GM04503 (cell line): ENCODE results near the gene GPR132.
"Not testable (repeated sequence)": the region's sequence is repeated elsewhere in the genome, so short reads cannot be mapped to it uniquely, and the experiment has no call there.

Experiments
- DNase-seq: peaks from one replicate; pipeline ENCODE4 v3.0.0-alpha.2; 2012; ENCODE audit warnings: low read depth

The GPR132 gene

GRCh38 chr14:105091054-105091516, 25.9 kb upstream of the GPR132 start:
- no peak for DNase-seq

DNA sequence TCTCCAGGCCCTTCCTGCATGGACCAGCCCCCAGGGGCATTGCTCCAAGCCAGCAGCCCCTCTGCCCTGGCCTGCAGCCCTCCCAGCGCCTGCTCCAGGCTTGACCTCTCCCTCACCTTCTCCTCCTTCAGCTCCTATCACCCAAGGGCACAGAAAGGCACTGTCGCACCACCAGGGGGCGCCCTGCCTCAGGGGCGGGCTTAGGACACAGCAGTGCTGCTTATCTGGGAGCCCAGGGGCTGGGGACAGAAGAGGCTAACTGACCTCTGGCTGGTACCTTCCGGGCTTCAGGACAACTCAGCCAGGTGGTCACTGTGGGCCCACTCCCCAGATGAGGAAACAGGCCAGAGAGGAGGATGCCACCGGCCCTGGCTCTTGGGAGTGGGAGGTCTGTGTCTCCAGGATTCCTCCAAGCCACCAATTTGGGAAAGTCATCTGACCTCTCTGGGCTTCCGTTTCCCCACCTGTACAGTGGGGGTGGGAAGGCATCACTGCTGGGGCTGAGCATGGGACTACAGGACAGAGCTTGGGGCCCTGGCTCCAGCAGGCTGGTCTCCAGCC, 25.3 kb upstream of the GPR132 start:
- DNase-seq: no peak

- no peak for DNase-seq
These were observed 24.7 kb upstream of the GPR132 start for GRCh38 chr14:105089746-105090492.

DNA sequence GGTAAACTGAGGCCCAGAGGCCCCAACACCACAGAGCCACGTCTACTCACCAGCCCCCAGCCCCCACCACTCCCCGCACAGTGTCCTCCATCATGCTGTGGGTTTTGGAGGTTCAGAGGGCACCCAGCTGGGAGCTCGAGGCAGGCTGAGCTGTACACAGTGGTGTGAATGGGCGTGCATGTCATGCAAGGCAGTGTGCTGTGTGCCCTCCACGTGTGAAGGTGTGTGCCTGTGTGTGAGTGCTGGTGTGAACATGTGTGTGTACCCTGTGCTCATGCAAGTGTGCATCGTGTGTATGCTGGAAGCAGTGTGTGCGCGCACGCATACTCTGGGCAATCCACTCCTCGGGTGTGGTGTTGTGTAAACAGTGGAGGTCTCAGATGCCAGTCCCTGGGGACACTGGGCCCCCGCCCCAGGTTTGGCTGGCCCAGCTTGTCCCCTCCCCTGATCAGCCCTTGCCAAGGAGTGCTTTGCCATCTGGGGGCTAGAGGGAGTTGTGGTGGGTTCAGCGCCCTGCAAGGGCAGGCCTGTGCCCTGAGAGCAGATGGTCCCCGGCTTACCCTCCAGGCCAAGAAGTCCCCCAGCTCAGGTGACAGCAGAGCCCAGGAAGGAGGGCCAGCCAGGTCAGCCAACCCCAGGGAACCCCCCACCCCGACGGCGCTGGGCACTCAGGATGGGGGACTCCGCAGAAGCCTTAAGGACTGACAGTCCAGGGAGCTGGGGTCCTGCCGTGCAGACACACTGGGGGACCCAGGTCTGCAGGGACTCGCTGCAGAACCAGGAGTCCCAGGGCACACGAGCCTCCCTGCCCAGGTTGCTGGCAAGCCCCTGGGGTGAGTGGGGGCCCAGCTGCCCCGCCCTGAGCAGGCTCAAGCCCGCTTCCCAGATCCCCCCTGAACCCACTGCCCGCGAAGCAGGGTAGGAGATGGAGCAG, 23.8 kb upstream of the GPR132 start:
- DNase-seq: no peak

DNA sequence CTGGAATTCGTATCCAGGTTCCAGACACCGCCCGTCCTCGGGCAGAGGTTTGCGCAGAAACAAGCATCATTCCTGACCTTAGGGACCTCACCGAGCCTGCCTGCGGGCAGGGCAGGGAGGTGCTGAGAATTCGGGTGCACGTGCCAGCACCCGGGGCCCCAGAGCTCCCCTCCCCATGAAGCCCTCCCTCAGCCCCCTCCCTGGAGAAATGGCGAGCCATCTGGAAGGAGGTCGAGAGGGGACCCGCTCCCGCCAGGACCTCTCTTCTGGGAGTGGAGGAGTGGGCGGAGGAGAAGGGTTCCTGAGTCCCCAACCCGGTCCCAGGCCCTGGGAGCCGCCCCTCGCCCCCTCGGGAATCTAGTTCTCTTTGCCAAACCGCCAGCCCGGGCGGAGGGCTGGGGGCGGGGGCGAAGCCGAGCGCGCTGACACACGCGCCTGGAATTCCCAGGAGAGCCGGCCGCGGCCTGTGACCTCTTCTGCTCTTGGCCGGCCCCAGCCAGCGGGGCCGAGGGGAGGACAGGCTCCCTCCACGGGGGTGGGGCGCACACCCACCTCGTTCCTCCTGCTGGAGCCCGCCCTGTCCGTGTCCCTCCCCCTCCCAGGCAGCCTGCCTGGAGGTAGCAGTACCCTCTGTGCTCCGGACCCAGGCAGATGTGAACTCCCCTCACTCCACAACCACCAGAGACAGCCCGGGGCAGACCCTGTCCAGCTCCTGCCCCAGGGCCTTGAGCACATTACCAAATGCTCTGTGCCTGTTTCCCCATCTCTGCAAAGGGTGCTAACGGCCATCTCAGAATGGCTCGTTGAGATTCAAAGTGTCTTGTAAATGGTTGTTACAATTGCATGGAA, 23.0 kb upstream of the GPR132 start:
- no peak for DNase-seq

DNA sequence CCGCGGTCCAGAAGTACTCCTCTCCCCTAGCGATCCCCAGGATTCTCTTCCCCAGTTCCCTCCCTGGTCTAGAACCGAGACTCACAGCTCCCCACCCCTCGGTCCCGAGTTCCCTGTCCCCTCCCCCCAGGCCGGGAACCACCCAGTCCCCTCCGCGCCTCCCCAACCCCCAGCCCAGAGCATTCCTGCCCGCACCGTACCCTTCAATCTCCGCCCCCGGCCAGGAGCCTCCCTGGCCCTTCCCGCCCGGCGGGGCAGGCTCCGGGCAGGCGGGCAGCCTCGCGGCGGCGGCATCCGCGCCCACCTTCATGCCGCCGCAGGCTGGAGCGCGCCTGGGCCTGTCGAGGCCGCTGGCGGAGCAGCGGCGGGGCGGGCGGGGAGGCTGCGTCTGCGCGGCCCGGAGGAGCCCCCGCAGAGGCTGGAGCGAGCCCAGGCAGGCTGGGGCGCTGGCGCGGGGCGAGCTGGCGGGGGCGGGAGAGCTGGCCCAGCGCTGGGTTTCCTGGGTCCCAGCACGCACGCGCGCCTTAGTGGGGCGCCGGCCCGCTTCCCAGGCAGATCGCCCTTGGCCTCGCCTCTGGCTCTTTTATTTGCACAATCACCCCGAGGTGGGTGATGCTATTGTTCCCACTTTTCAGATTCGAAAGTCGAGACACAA, 22.2 kb upstream of the GPR132 start:
- DNase-seq: no peak

DNA sequence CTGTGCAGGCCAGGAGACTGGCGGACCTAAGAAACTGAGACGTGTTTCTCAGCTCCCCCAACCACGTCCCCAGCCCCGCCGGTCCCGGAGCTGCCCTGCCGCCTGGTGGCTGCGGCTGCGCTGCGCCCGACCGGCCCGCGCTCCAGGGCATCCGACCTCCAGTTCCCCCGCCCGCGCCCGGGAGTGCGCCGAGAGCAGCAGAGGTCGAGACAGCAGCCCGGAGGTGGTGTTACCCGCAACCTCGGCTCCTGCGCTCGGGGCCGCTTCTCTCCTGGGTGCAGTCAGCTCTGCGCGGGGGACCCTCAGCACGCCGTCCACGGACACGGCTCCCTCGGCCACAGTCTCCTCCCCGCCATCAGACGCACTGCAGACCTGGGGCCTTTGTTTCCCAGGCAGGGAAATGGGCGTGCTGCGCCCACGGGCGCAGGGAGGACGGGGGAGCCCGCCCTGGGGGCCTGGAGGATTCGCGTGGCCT, 21.6 kb upstream of the GPR132 start:
- DNase-seq: no peak

DNA sequence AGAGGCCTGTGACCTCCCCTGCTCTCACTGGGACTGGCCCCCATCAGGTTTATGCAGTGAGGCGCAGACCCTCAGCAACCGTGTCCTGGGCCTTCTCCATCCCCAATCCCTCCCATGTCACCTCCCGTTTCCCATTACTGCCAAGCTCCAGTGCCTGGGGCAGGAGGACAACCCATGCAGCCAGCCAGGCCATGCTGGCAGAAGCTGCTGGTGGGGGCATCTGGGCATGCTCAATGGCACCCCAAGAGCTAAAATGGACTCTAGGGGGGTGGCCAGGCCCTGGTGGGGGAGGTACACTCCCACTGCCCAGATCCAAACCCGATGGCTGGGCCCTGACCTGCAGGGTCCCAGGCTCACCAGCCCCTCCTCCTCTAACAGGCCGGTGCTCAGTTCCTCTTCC, 20.5 kb upstream of the GPR132 start:
- DNase-seq: no peak

- no peak for DNase-seq
These were observed 19.7 kb upstream of the GPR132 start for GRCh38 chr14:105084741-105085571.

DNA sequence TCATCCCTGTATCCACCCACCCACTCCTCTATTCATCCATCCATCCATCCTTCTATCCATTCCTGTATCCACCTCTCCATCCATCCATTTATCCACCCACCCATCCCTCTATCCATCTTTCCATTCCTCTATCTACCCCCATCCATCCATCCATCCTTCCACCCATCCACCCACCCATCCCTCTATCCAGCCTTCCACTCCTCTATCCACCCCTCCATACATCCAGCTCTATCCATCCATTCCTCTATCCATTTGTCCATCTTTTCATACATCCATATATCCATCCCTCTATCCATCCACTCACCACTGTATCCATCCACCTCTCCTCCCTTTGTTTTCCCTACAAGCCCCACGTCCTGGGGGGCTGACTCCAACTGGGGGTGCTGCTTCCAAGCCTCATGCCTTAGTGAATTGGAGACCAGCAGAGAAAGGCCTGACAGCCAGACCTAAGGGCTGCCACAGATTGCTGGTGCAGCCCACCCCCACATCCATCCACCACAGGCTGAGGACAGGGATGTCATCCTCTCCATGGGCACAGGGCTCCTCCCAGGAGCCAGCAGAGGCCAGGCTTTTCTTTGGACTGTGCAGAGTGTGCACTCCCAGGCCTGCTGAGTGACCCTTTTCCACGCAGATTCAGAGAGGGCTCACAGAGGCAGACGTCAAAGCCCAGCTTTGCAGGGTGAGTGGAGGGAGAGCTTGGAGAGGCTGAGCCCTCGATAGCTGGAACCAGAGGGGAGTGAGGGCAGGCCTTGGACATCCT, 18.9 kb upstream of the GPR132 start:
- no peak for DNase-seq

- DNase-seq: no peak
These were observed 17.5 kb upstream of the GPR132 start for GRCh38 chr14:105082703-105083102.

GRCh38 chr14:105081473-105081872, 16.2 kb upstream of the GPR132 start:
- DNase-seq: not testable (repeated sequence)

GRCh38 chr14:105080161-105080560, 14.9 kb upstream of the GPR132 start:
- DNase-seq: no peak

GRCh38 chr14:105078294-105078693, 13.1 kb upstream of the GPR132 start:
- no peak for DNase-seq

GRCh38 chr14:105077649-105077995, 12.4 kb upstream of the GPR132 start:
- no peak for DNase-seq

- no peak for DNase-seq
These were observed 11.8 kb upstream of the GPR132 start for GRCh38 chr14:105076805-105077648.

DNA sequence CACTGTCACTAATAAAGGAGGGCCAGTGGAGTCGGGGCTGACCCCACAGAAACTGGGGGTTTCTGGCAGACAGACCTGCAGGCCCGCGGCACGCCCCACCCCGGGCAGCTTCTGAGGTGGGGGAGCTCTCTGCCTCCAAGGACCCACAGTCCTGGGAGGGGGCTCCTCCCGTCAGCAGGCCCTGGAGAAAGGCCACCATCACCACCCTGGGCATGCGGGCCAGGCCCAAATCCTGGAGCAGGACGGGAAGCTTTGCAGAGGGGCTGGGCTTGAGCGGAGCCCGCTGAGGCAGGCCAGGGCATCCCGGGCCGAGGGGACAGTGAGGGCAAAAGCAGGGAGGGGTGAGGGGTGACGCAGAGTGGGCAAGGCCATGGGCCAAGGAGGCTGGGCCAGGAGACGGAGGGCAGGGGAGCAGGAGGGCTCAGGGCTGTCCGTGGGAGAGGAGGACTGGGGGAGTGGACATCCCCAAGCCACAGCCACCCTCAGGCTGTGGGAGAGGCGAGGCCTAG, 11.1 kb upstream of the GPR132 start:
- DNase-seq: no peak
